ENCODE data around the gene KIF6. TPM values are rescaled to one million over a fixed set of nuclear protein-coding genes. Genes with fewer than 3 reads are reported as not detected.

KIF6 gene
- total and polyA plus RNA-seq, 4 donors = 1.1 to 7.8 (median 4.5) TPM

- Histone ChIP-seq H3K27ac (ENCODE audit: low read depth in 1 of 2, low read length in 1 of 2) (no peak overlapping the region), H3K9ac (ENCODE audit: insufficient read depth in 1 of 2, low read length in 2 of 2) (no peak overlapping the region), H3K4me1 (ENCODE audit: control insufficient read depth in 5 of 5, insufficient read depth in 5 of 5, low read length in 5 of 5) (peaks cover 0 to 23% (median 0%) of the 10 kb centered on the region in 5 donors), H3K27me3 (ENCODE audit: control insufficient read depth in 3 of 3, insufficient read depth in 3 of 3, low read length in 2 of 3) (no peaks in the 10 kb centered on the region), H3K4me3 (no peak overlapping the region), H3K36me3 (ENCODE audit: control insufficient read depth in 4 of 4, insufficient read depth in 4 of 4, low read length in 4 of 4) (no peaks in the 10 kb centered on the region), H3K9me3 (ENCODE audit: control insufficient read depth in 4 of 4, insufficient read depth in 3 of 4, low read length in 3 of 4) (peaks cover 0 to 2% (median 0%) of the 10 kb centered on the region in 4 donors)
- ATAC-seq (ENCODE audit: insufficient read depth, low FRiP score) = no peak
- no peak for TF ChIP-seq CTCF (IDR thresholded peaks at IDR 0.05; ENCODE audit: control extremely low read depth, extremely low read depth)
- WGBS, 2 donors = 44 to 75% methylated on average over 3 of the region's 3 CpGs
- peak; percentile 43 to 98 (median 97) for DNase-seq
These were observed 151.7 kb downstream of the KIF6 start for GRCh38 chr6:39573541-39573940.

- Histone ChIP-seq H3K36me3 (ENCODE audit: control insufficient read depth in 4 of 4, insufficient read depth in 4 of 4, low read length in 4 of 4) (no peaks in the 10 kb centered on the region), H3K27ac (ENCODE audit: low read depth in 1 of 2, low read length in 1 of 2) (no peak overlapping the region), H3K4me1 (ENCODE audit: control insufficient read depth in 5 of 5, insufficient read depth in 5 of 5, low read length in 5 of 5) (peaks cover 0 to 23% (median 0%) of the 10 kb centered on the region in 5 donors), H3K4me3 (no peak overlapping the region), H3K9ac (ENCODE audit: insufficient read depth in 1 of 2, low read length in 2 of 2) (no peak overlapping the region), H3K27me3 (ENCODE audit: control insufficient read depth in 3 of 3, insufficient read depth in 3 of 3, low read length in 2 of 3) (no peaks in the 10 kb centered on the region), H3K9me3 (ENCODE audit: control insufficient read depth in 4 of 4, insufficient read depth in 3 of 4, low read length in 3 of 4) (peaks cover 0 to 2% (median 0%) of the 10 kb centered on the region in 4 donors)
- peak; percentile 73 to 97 (median 95) for DNase-seq
- ATAC-seq (ENCODE audit: insufficient read depth, low FRiP score) = no peak
- no peak for TF ChIP-seq CTCF (IDR thresholded peaks at IDR 0.05; ENCODE audit: control extremely low read depth, extremely low read depth)
- WGBS, 2 donors = 71 to 81% methylated on average over 3 of the region's 3 CpGs
These were observed 152.4 kb downstream of the KIF6 start for GRCh38 chr6:39572661-39573340.

GRCh38 chr6:39568896-39569295 is 156.3 kb downstream of the KIF6 start:
- 56 to 76% methylated on average over 1 of the region's 1 CpG for WGBS, 2 donors

More at GRCh38 chr6:39568896-39569295, 156.3 kb downstream of the KIF6 start:
- Histone ChIP-seq H3K4me1 (ENCODE audit: control insufficient read depth in 5 of 5, insufficient read depth in 5 of 5, low read length in 5 of 5) (peaks cover 0 to 42% (median 0%) of the 10 kb centered on the region in 5 donors), H3K9ac (ENCODE audit: insufficient read depth in 1 of 2, low read length in 2 of 2) (no peak overlapping the region), H3K27me3 (ENCODE audit: control insufficient read depth in 3 of 3, insufficient read depth in 3 of 3, low read length in 2 of 3) (no peaks in the 10 kb centered on the region), H3K4me3 (no peak overlapping the region), H3K9me3 (ENCODE audit: control insufficient read depth in 4 of 4, insufficient read depth in 3 of 4, low read length in 3 of 4) (no peaks in the 10 kb centered on the region), H3K36me3 (ENCODE audit: control insufficient read depth in 4 of 4, insufficient read depth in 4 of 4, low read length in 4 of 4) (no peaks in the 10 kb centered on the region), H3K27ac (ENCODE audit: low read depth in 1 of 2, low read length in 1 of 2) (no peak overlapping the region)
- no peak for DNase-seq
- ATAC-seq (ENCODE audit: insufficient read depth, low FRiP score) = no peak
- no peak for TF ChIP-seq CTCF (IDR thresholded peaks at IDR 0.05; ENCODE audit: control extremely low read depth, extremely low read depth)

Data from lung (tissue), 12 donors.